Liver (tissue), 9 donors: ENCODE data around the gene GSTO2. TPM values are rescaled to one million over a fixed set of nuclear protein-coding genes. Genes with fewer than 3 reads are reported as not detected.

Experiments
- DNase-seq: peaks from one replicate; pipeline ENCODE4 v3.0.0-alpha.2; 2017; ENCODE audit warnings: low spot score
- H3K27ac ChIP-seq, 2 donors: one replicate each; pipeline ENCODE4 v1.7.0; 2013; ENCODE audit warnings: inconsistent platforms in 2 of 2, low read length in 2 of 2, control low read depth in 1 of 2, low read depth in 1 of 2, mild to moderate bottlenecking in 1 of 2
- H3K27me3 ChIP-seq, 4 donors: one replicate each; pipeline versions ENCODE4 v1.6.1 to v1.7.0; 2013; ENCODE audit warnings: low read length in 3 of 4, inconsistent platforms in 1 of 4, mild to moderate bottlenecking in 1 of 4, moderate library complexity in 1 of 4; ENCODE audit not compliant: control insufficient read depth in 4 of 4, insufficient read depth in 4 of 4
- H3K36me3 ChIP-seq, 4 donors: one replicate each; pipeline versions ENCODE4 v1.6.1 to v1.7.0; 2013; ENCODE audit warnings: low read length in 3 of 4, mild to moderate bottlenecking in 3 of 4, low read depth in 1 of 4, moderate library complexity in 1 of 4; ENCODE audit not compliant: control insufficient read depth in 4 of 4, insufficient read depth in 3 of 4
- H3K4me1 ChIP-seq, 4 donors: one replicate each; pipeline versions ENCODE4 v1.6.1 to v1.7.0; 2013; ENCODE audit warnings: low read length in 3 of 4, mild to moderate bottlenecking in 3 of 4, moderate library complexity in 1 of 4; ENCODE audit not compliant: control insufficient read depth in 4 of 4, insufficient read depth in 4 of 4
- H3K4me3 ChIP-seq, 3 donors: one replicate each; pipeline versions ENCODE4 v1.6.1 to v1.7.0; 2013; ENCODE audit warnings: low read length in 3 of 3, control low read depth in 1 of 3, low read depth in 1 of 3, mild to moderate bottlenecking in 1 of 3
- H3K9ac ChIP-seq, 2 donors: one replicate each; pipeline ENCODE4 v1.7.0; 2013; ENCODE audit warnings: low read length in 2 of 2, mild to moderate bottlenecking in 2 of 2, moderate library complexity in 2 of 2, control low read depth in 1 of 2, low read depth in 1 of 2
- H3K9me3 ChIP-seq, 4 donors: one replicate each; pipeline versions ENCODE4 v1.6.1 to v1.7.0; 2013; ENCODE audit warnings: low read length in 3 of 4; ENCODE audit not compliant: control insufficient read depth in 4 of 4
- EGR1 ChIP-seq, 2 donors: IDR thresholded peaks; 2 replicates each; pipeline ENCODE4 v1.6.1; 2016 to 2018; ENCODE audit warnings: antibody characterized with exemption in 2 of 2, low read depth in 2 of 2
- GABPA ChIP-seq, 2 donors: IDR thresholded peaks in 1 of 2; conservative IDR thresholded peaks in 1 of 2; 2 replicates each; pipeline ENCODE4 v1.6.1; 2016; ENCODE audit warnings: antibody characterized with exemption in 2 of 2, mild to moderate bottlenecking in 1 of 2, moderate library complexity in 1 of 2
- HNF4A ChIP-seq, 2 donors: conservative IDR thresholded peaks; 2 replicates each; pipeline ENCODE4 v1.6.1; 2016; ENCODE audit warnings: antibody characterized with exemption in 2 of 2, mild to moderate bottlenecking in 2 of 2
- HNF4G ChIP-seq: IDR thresholded peaks from 2 replicates; pipeline ENCODE4 v1.6.1; 2016; ENCODE audit warnings: antibody characterized with exemption
- JUND ChIP-seq, 2 donors: IDR thresholded peaks; 2 replicates each; pipeline ENCODE4 v1.6.1; 2016; ENCODE audit warnings: antibody characterized with exemption in 2 of 2
- NR2F2 ChIP-seq: IDR thresholded peaks from 2 replicates; pipeline ENCODE4 v1.6.1; 2016; ENCODE audit warnings: antibody characterized with exemption
- RXRA ChIP-seq, 2 donors: IDR thresholded peaks; 2 replicates each; pipeline ENCODE4 v1.6.1; 2017 to 2018; ENCODE audit warnings: antibody characterized with exemption in 2 of 2, mild to moderate bottlenecking in 1 of 2
- SP1 ChIP-seq: IDR thresholded peaks from 2 replicates; pipeline ENCODE4 v1.6.1; 2018; ENCODE audit warnings: antibody characterized with exemption, mild to moderate bottlenecking
- TAF1 ChIP-seq: conservative IDR thresholded peaks from 2 replicates; pipeline ENCODE4 v1.6.1; 2016; ENCODE audit warnings: antibody characterized with exemption, mild to moderate bottlenecking
- YY1 ChIP-seq: IDR thresholded peaks from 2 replicates; pipeline ENCODE4 v1.6.1; 2016; ENCODE audit warnings: antibody characterized with exemption, mild to moderate bottlenecking
- WGBS: extraction: QIAGEN DNeasy Blood & Tissue Kit; methylation state at CpG from one replicate; pipeline ENCODE4 v1.1.7; 2013; 5-methylcytosine and 5-hydroxymethylcytosine counted together
- polyA plus RNA-seq, 2 donors: library from polyadenylated mRNA; stranded (reverse) in 1 of 2; unstranded in 1 of 2; fragments of 200-250 nt in 1 of 2; fragments of >200 nt in 1 of 2; fragmentation: Nextera tagmentation in 1 of 2; extraction: Ambion mirVana in 1 of 2; gene quantifications; one replicate each; pipeline versions ENCODE4 v1.2.1 to v1.2.3, GENCODE V29; 2013 to 2015
- total RNA-seq, 2 donors: library from RNA; depleted of rRNA; stranded (reverse); fragments of >200 nt; gene quantifications; one replicate each; pipeline ENCODE4 v1.2.3, GENCODE V29; 2014
- TF ChIP-seq, protein P1 (sequence below): IDR thresholded peaks from 2 replicates; pipeline ENCODE4 v1.6.1; 2016; ENCODE audit warnings: antibody characterized with exemption, mild to moderate bottlenecking
- donor health status: healthy.
- donor health status: healthy.
- donor health status: healthy.
- donor health status: healthy.
- donor health status: healthy.

The GSTO2 gene
- total and polyA plus RNA-seq, 4 donors, result 1.0 to 4.6 (median 1.7) TPM

DNA sequence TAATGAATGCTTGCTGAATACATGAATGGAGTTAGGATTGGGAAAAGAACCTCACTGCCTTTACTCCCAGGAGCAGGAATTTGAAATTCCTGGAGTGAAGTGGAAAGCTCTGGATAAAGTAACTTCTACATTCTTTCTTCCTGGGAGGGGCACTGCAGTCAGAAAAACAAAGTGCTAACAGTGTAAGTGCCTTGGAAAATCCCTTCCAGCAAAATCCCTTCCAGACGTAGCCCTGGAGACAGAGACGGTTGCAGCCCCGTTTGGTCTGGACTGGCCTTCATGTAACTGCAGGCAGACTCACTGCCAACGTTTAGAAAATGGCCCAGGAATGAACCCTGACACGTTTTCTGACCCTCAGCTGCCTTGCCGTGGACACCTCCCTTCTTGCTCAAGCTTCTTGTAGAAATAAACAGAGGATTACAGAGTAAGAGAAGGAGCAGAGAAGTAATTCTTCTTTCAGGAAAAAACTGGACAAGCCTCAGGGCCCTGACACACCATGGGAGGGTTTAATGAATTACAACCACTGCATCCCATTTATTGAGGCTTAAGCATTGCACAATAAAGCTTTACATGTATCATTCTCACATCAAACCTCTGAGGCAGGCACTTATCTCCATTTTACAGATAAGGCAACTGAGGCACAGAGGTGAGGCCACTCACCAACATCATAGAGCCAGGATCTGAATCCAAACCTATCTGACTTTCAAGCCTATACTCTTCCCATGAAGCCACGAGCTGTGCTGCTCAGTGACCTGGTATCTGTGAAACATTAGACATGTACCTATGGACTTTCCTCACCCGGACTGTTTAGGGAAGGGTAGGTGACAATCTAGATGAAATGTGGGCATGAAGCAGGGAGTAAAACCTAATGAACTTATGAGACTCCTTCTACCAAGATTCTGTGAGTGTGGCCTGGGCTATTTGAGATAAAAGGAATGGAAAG, 61.5 kb downstream of the GSTO2 start:
- Histone ChIP-seq H3K27me3 (no peaks in the 10 kb centered on the region), H3K4me3 (no peak overlapping the region), H3K4me1 (peaks cover 0 to 28% (median 13%) of the 10 kb centered on the region in 4 donors), H3K27ac (peak overlapping the region; percentile 37 to 69), H3K9ac (peak overlapping the region in 1 of 2 donors; percentile 29), H3K9me3 (no peaks in the 10 kb centered on the region), H3K36me3 (no peaks in the 10 kb centered on the region)
- TF ChIP-seq, protein P1, sequence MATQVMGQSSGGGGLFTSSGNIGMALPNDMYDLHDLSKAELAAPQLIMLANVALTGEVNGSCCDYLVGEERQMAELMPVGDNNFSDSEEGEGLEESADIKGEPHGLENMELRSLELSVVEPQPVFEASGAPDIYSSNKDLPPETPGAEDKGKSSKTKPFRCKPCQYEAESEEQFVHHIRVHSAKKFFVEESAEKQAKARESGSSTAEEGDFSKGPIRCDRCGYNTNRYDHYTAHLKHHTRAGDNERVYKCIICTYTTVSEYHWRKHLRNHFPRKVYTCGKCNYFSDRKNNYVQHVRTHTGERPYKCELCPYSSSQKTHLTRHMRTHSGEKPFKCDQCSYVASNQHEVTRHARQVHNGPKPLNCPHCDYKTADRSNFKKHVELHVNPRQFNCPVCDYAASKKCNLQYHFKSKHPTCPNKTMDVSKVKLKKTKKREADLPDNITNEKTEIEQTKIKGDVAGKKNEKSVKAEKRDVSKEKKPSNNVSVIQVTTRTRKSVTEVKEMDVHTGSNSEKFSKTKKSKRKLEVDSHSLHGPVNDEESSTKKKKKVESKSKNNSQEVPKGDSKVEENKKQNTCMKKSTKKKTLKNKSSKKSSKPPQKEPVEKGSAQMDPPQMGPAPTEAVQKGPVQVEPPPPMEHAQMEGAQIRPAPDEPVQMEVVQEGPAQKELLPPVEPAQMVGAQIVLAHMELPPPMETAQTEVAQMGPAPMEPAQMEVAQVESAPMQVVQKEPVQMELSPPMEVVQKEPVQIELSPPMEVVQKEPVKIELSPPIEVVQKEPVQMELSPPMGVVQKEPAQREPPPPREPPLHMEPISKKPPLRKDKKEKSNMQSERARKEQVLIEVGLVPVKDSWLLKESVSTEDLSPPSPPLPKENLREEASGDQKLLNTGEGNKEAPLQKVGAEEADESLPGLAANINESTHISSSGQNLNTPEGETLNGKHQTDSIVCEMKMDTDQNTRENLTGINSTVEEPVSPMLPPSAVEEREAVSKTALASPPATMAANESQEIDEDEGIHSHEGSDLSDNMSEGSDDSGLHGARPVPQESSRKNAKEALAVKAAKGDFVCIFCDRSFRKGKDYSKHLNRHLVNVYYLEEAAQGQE, result peak; percentile 72
- TF ChIP-seq GABPA (IDR thresholded peaks at IDR 0.05 in 1 of 2, conservative IDR thresholded peaks at IDR 0.05 in 1 of 2) (no peak), NR2F2 (peak; percentile 55), HNF4A (conservative IDR thresholded peaks at IDR 0.05) (no peak), TAF1 (no peak), SP1 (peak; percentile 20), RXRA (IDR thresholded peaks at IDR 0.05) (peak; percentile 39 to 50)
- DNase-seq, result no peak
- 39% methylated on average over 8 of the region's 8 CpGs for WGBS

DNA sequence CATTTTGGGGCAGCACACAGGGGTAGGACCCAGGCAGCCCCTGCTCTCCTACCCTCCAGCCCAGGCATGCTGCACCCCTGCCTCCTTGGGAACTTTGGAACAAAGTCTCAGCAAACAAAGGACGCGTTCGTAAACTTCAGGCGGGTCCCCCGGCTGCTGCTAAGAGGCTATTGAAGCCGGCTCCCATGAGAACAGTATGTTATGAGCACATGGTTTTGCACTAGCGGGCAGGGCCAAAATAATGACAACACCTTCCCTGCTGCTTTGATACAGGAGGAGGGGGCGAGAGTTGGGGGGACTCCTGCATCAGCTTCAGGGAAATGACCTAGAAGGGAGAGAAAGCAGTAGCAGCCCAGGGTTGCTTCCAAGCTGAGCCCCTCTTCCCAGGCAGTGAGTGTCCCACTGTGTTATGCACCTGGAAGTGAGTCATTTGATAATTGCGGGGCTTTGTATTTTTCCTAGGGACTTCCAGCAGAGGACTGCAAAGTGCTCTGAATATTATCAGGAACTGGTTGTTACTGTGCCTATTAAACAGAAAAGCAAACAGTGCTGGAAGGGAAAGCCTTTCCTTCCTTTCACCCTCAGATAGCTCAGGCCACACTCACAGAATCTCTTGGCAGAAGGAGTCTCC, 62.3 kb downstream of the GSTO2 start:
- WGBS, result 74% methylated on average over 9 of the region's 9 CpGs
- Histone ChIP-seq H3K36me3 (no peaks in the 10 kb centered on the region), H3K27ac (peak overlapping the region; percentile 37 to 69), H3K4me1 (peaks cover 2 to 27% (median 11%) of the 10 kb centered on the region in 4 donors), H3K27me3 (no peaks in the 10 kb centered on the region), H3K9me3 (no peaks in the 10 kb centered on the region), H3K9ac (no peak overlapping the region), H3K4me3 (no peak overlapping the region)
- no peak for DNase-seq
- no peak for TF ChIP-seq SP1
- TF ChIP-seq YY1, result no peak
- TF ChIP-seq JUND (IDR thresholded peaks at IDR 0.05), result peak; percentile 17 to 18
- no peak for TF ChIP-seq RXRA (IDR thresholded peaks at IDR 0.05)
- TF ChIP-seq NR2F2, result peak; percentile 60
- TF ChIP-seq HNF4G, result no peak
- TF ChIP-seq HNF4A (conservative IDR thresholded peaks at IDR 0.05), result no peak
- TF ChIP-seq GABPA (IDR thresholded peaks at IDR 0.05 in 1 of 2, conservative IDR thresholded peaks at IDR 0.05 in 1 of 2), result no peak
- no peak for TF ChIP-seq EGR1 (IDR thresholded peaks at IDR 0.05; ENCODE audit: low read depth in 2 of 2)
- TF ChIP-seq, protein P1, result peak; percentile 33
